Bladder microvascular endothelial cell (primary cell): ENCODE measurements around the gene LCN2. TPM values are rescaled to one million over a fixed set of nuclear protein-coding genes. Genes with fewer than 3 reads are reported as not detected.

Experiments
- total RNA-seq: library from RNA; depleted of rRNA; stranded (reverse); fragments of >200 nt; gene quantifications from 2 replicates; pipeline ENCODE4 v1.2.3, GENCODE V29; 2014

Gene LCN2
- total RNA-seq: not detected in 2 replicates

GRCh38 chr9:128149001-128149701 is at the start of gene LCN2:
Gene LCN2 (plus strand): TSS chr9:128149453. CDS start chr9:128149526, 73 bp downstream.

GRCh38 chr9:128127568-128127989 is 21.7 kb upstream of the LCN2 start, which contains the start of gene PTGES2:
Gene PTGES2 (minus strand): TSS chr9:128127729. CDS start chr9:128127717, 12 bp downstream.

GRCh38 chr9:128159784-128160602 is 10.7 kb downstream of the LCN2 start, which contains the start of gene BBLN:
Gene BBLN (plus strand): TSS chr9:128160265. CDS start chr9:128160408, 143 bp downstream.

GRCh38 chr9:128191406-128192046 is 42.3 kb downstream of the LCN2 start, which contains the start of gene CIZ1:
Gene CIZ1 (minus strand): TSS chr9:128191572. CDS start chr9:128190857, 715 bp downstream.

Other genes starting within 250 kb of the LCN2 start
- 29.6 and 29.8 TPM in 2 replicates for gene ST6GALNAC6, start 249.8 kb upstream of the LCN2 start, total RNA-seq
- 28.8 and 32.0 TPM in 2 replicates for gene ST6GALNAC4, start 232.4 kb upstream of the LCN2 start, total RNA-seq
- gene PIP5KL1, start 218.7 kb upstream of the LCN2 start, total RNA-seq: 0.44 and 0.97 TPM in 2 replicates
- gene DPM2, start 211.6 kb upstream of the LCN2 start, total RNA-seq: 6.2 and 14.2 TPM in 2 replicates
- gene EEIG1, start 168.5 kb upstream of the LCN2 start, total RNA-seq: 1.1 and 20.5 TPM in 2 replicates
- gene NAIF1, start 82.1 kb upstream of the LCN2 start, total RNA-seq: 9.1 and 11.9 TPM in 2 replicates
- 20.1 and 53.8 TPM in 2 replicates for gene SLC25A25, start 81.2 kb upstream of the LCN2 start, total RNA-seq
- gene PTGES2, start 21.7 kb upstream of the LCN2 start, total RNA-seq: 63.5 and 105 TPM in 2 replicates
- 19.4 and 20.4 TPM in 2 replicates for gene BBLN, start 10.8 kb downstream of the LCN2 start, total RNA-seq
- 16.4 and 35.4 TPM in 2 replicates for gene CIZ1, start 42.1 kb downstream of the LCN2 start, total RNA-seq
- gene DNM1, start 53.9 kb downstream of the LCN2 start, total RNA-seq: 0.16 and 0.69 TPM in 2 replicates
- 44.4 and 94.0 TPM in 2 replicates for gene GOLGA2, start 126.6 kb downstream of the LCN2 start, total RNA-seq
- gene SWI5, start 126.8 kb downstream of the LCN2 start, total RNA-seq: 20.0 and 24.1 TPM in 2 replicates
- 19.3 and 25.1 TPM in 2 replicates for gene TRUB2, start 173.0 kb downstream of the LCN2 start, total RNA-seq
- 16.2 and 22.9 TPM in 2 replicates for gene COQ4, start 173.4 kb downstream of the LCN2 start, total RNA-seq
- gene SLC27A4, start 191.1 kb downstream of the LCN2 start, total RNA-seq: 24.1 and 37.9 TPM in 2 replicates
- gene URM1, start 221.9 kb downstream of the LCN2 start, total RNA-seq: 37.1 and 85.3 TPM in 2 replicates